Neutrophil (primary cell): ENCODE data around the gene CEP152.

ENCODE experiments used
- H3K27ac ChIP-seq: fragments of 200-600 bp; sonication (generic); 2 replicates; pipeline ENCODE4 v1.5.1; 2016; ENCODE audit warnings: mild to moderate bottlenecking, moderate library complexity
- H3K27me3 ChIP-seq: fragments of 200-600 bp; sonication (generic); 2 replicates; pipeline ENCODE4 v1.6.0; 2016; ENCODE audit warnings: mild to moderate bottlenecking
- H3K36me3 ChIP-seq: fragments of 200-600 bp; sonication (generic); 2 replicates; pipeline ENCODE4 v1.5.1; 2017
- H3K4me1 ChIP-seq, 2 experiments: fragments of 200-600 bp in 1 of 2; sonication (generic) in 1 of 2; 1 replicate in 1 of 2; 2 replicates in 1 of 2; pipeline versions ENCODE4 v1.5.1 to v1.6.1; 2013 to 2016; ENCODE audit warnings: low read depth in 1 of 2, low read length in 1 of 2, mild to moderate bottlenecking in 1 of 2, moderate library complexity in 1 of 2; ENCODE audit not compliant: control insufficient read depth in 1 of 2, insufficient read depth in 1 of 2
- H3K4me3 ChIP-seq, 2 experiments: fragments of 200-600 bp in 1 of 2; sonication (generic) in 1 of 2; 1 replicate in 1 of 2; 2 replicates in 1 of 2; pipeline ENCODE4 v1.5.1; 2013 to 2016; ENCODE audit warnings: low read depth in 1 of 2, low read length in 1 of 2, mild to moderate bottlenecking in 1 of 2, moderate library complexity in 1 of 2
- H3K9me3 ChIP-seq: fragments of 200-600 bp; sonication (generic); 2 replicates; pipeline ENCODE4 v1.5.1; 2016
- CTCF ChIP-seq: fragments of 200-600 bp; sonication (generic); IDR thresholded peaks from 2 replicates; pipeline ENCODE4 v1.5.1; 2016; ENCODE audit warnings: antibody characterized with exemption

CEP152 gene

GRCh38 chr15:48777645-48778330 is 33.1 kb downstream of the CEP152 start:
- H3K36me3 ChIP-seq: peaks cover 44% of the 10 kb centered on the region
- H3K9me3 ChIP-seq: no peaks in the 10 kb centered on the region
- H3K4me3 ChIP-seq: no peak overlapping the region
- H3K27me3 ChIP-seq: no peaks in the 10 kb centered on the region
- H3K27ac ChIP-seq: no peak overlapping the region
- no peaks in the 10 kb centered on the region for H3K4me1 ChIP-seq
- no peak for TF ChIP-seq CTCF

GRCh38 chr15:48775546-48775945 is 35.3 kb downstream of the CEP152 start:
- no peak for TF ChIP-seq CTCF
- H3K4me3 ChIP-seq: no peak overlapping the region
- H3K27ac ChIP-seq: no peak overlapping the region
- no peaks in the 10 kb centered on the region for H3K27me3 ChIP-seq
- H3K4me1 ChIP-seq: no peaks in the 10 kb centered on the region
- no peaks in the 10 kb centered on the region for H3K9me3 ChIP-seq
- peaks cover 40% of the 10 kb centered on the region for H3K36me3 ChIP-seq

GRCh38 chr15:48774484-48774883 is 36.4 kb downstream of the CEP152 start:
- H3K36me3 ChIP-seq: peaks cover 35% of the 10 kb centered on the region
- no peak for TF ChIP-seq CTCF
- H3K4me1 ChIP-seq: no peaks in the 10 kb centered on the region
- H3K9me3 ChIP-seq: no peaks in the 10 kb centered on the region
- H3K4me3 ChIP-seq: no peak overlapping the region
- no peak overlapping the region for H3K27ac ChIP-seq
- no peaks in the 10 kb centered on the region for H3K27me3 ChIP-seq

- H3K27ac ChIP-seq: no peak overlapping the region
- H3K4me1 ChIP-seq: no peaks in the 10 kb centered on the region
- peaks cover 63% of the 10 kb centered on the region for H3K36me3 ChIP-seq
- H3K9me3 ChIP-seq: no peaks in the 10 kb centered on the region
- H3K27me3 ChIP-seq: no peaks in the 10 kb centered on the region
- H3K4me3 ChIP-seq: no peak overlapping the region
- TF ChIP-seq CTCF: no peak
Observed at GRCh38 chr15:48766196-48766595, 44.7 kb downstream of the CEP152 start.

- H3K4me1 ChIP-seq: no peaks in the 10 kb centered on the region
- H3K36me3 ChIP-seq: peaks cover 65% of the 10 kb centered on the region
- no peak overlapping the region for H3K27ac ChIP-seq
- TF ChIP-seq CTCF: no peak
- H3K27me3 ChIP-seq: no peaks in the 10 kb centered on the region
- H3K4me3 ChIP-seq: no peak overlapping the region
- no peaks in the 10 kb centered on the region for H3K9me3 ChIP-seq
Observed at GRCh38 chr15:48765022-48765421, 45.8 kb downstream of the CEP152 start.
